H9 (cell line): ENCODE measurements around the gene RALGPS2. TPM values are rescaled to one million over a fixed set of nuclear protein-coding genes. Genes with fewer than 3 reads are reported as not detected.

Experiments
- DNase-seq: peaks from one replicate; pipeline ENCODE4 v3.0.0-alpha.2; 2017
- H2AFZ ChIP-seq: one replicate; pipeline ENCODE4 v1.6.1; 2013; ENCODE audit warnings: mild to moderate bottlenecking, low read length, control low read depth, moderate library complexity
- H2AK5ac ChIP-seq: 2 replicates; pipeline ENCODE4 v1.6.1; 2013; ENCODE audit warnings: low read length, control low read depth, mixed read lengths; ENCODE audit not compliant: insufficient read length
- H2BK120ac ChIP-seq: one replicate; pipeline ENCODE4 v1.6.1; 2013; ENCODE audit warnings: low read depth, mild to moderate bottlenecking, low read length, control low read depth, inconsistent platforms; ENCODE audit not compliant: poor library complexity, severe bottlenecking
- H2BK12ac ChIP-seq: 2 replicates; pipeline ENCODE4 v1.6.1; 2013; ENCODE audit warnings: low read length, control low read depth, mixed read lengths, low read depth; ENCODE audit not compliant: insufficient read length
- H2BK15ac ChIP-seq: 2 replicates; pipeline ENCODE4 v1.6.1; 2013; ENCODE audit warnings: low read depth, low read length, control low read depth
- H2BK20ac ChIP-seq: one replicate; pipeline ENCODE4 v1.6.1; 2013; ENCODE audit warnings: low read depth, mild to moderate bottlenecking, low read length, control low read depth, inconsistent platforms; ENCODE audit not compliant: poor library complexity, severe bottlenecking
- H2BK5ac ChIP-seq: 2 replicates; pipeline ENCODE4 v1.6.1; 2013; ENCODE audit warnings: low read length, control low read depth, mixed read lengths; ENCODE audit not compliant: insufficient read length
- H3K14ac ChIP-seq: 2 replicates; pipeline ENCODE4 v1.6.1; 2013; ENCODE audit warnings: low read length, control low read depth; ENCODE audit not compliant: insufficient read depth
- H3K18ac ChIP-seq: 2 replicates; pipeline ENCODE4 v1.6.1; 2013; ENCODE audit warnings: low read depth, mild to moderate bottlenecking, mixed read lengths, low read length, control low read depth; ENCODE audit not compliant: insufficient read length
- H3K23ac ChIP-seq: 2 replicates; pipeline ENCODE4 v1.6.1; 2013; ENCODE audit warnings: low read length, control low read depth, mixed read lengths, low read depth; ENCODE audit not compliant: insufficient read length
- H3K23me2 ChIP-seq: 2 replicates; pipeline ENCODE4 v1.6.1; 2013; ENCODE audit warnings: low read depth, mild to moderate bottlenecking, mixed read lengths, low read length, control low read depth; ENCODE audit not compliant: insufficient read length, poor library complexity, severe bottlenecking
- H3K27ac ChIP-seq: 2 replicates; pipeline ENCODE4 v1.5.1; 2013; ENCODE audit warnings: low read length, control low read depth, mixed read lengths, low read depth; ENCODE audit not compliant: insufficient read length
- H3K27me3 ChIP-seq: 2 replicates; pipeline ENCODE4 v1.6.1; 2013; ENCODE audit warnings: low read length, control low read depth, inconsistent platforms; ENCODE audit not compliant: insufficient read depth
- H3K4ac ChIP-seq: 2 replicates; pipeline ENCODE4 v1.6.1; 2013; ENCODE audit warnings: low read depth, mild to moderate bottlenecking, control low read depth, inconsistent platforms, low read length, moderate library complexity
- H3K4me1 ChIP-seq: 2 replicates; pipeline ENCODE4 v1.6.1; 2013; ENCODE audit warnings: low read length, control low read depth, inconsistent platforms; ENCODE audit not compliant: insufficient read depth
- H3K4me2 ChIP-seq: 2 replicates; pipeline ENCODE4 v1.6.1; 2013; ENCODE audit warnings: low read length, control low read depth, mixed read lengths; ENCODE audit not compliant: insufficient read length, insufficient read depth
- H3K56ac ChIP-seq: 2 replicates; pipeline ENCODE4 v1.6.1; 2013; ENCODE audit warnings: low read depth, mild to moderate bottlenecking, mixed read lengths, low read length, control low read depth; ENCODE audit not compliant: insufficient read length
- H3K79me1 ChIP-seq: 2 replicates; pipeline ENCODE4 v1.6.1; 2013; ENCODE audit warnings: low read depth, mild to moderate bottlenecking, moderate library complexity, low read length, control low read depth, inconsistent platforms; ENCODE audit not compliant: insufficient read depth, poor library complexity, severe bottlenecking
- H3K79me2 ChIP-seq: 2 replicates; pipeline ENCODE4 v1.6.1; 2013; ENCODE audit warnings: low read length, control low read depth, inconsistent platforms; ENCODE audit not compliant: insufficient read depth
- H3K9ac ChIP-seq: 2 replicates; pipeline ENCODE4 v1.6.1; 2013; ENCODE audit warnings: low read length, control low read depth, mixed read lengths; ENCODE audit not compliant: insufficient read length; ENCODE audit errors: extremely low read depth
- H3K9me3 ChIP-seq: one replicate; pipeline ENCODE4 v1.6.1; 2013; ENCODE audit warnings: low read depth, low read length, inconsistent platforms; ENCODE audit not compliant: control insufficient read depth
- H3T11ph ChIP-seq: one replicate; pipeline ENCODE4 v1.6.1; 2013; ENCODE audit warnings: mild to moderate bottlenecking, low read length, control low read depth, inconsistent platforms
- H4K20me1 ChIP-seq: one replicate; pipeline ENCODE4 v1.6.1; 2013; ENCODE audit not compliant: control insufficient read depth, insufficient read length, insufficient read depth
- H4K5ac ChIP-seq: 2 replicates; pipeline ENCODE4 v1.6.1; 2013; ENCODE audit warnings: low read depth, mild to moderate bottlenecking, mixed read lengths, low read length, control low read depth; ENCODE audit not compliant: insufficient read length
- H4K8ac ChIP-seq: replicated peaks from 2 replicates; pipeline ENCODE4 v1.6.1; 2013; ENCODE audit warnings: low read length, control low read depth, mixed read lengths, low read depth; ENCODE audit not compliant: insufficient read length
- H4K91ac ChIP-seq: 2 replicates; pipeline ENCODE4 v1.6.1; 2013; ENCODE audit warnings: low read depth, mild to moderate bottlenecking, moderate library complexity, mixed read lengths, low read length, control low read depth; ENCODE audit not compliant: insufficient read length
- H3K27ac Mint-ChIP-seq, 3 experiments: 2 replicates in 2 of 3; 3 replicates in 1 of 3; pipeline ENCODE4 v1.8.0; 2020 to 2021; ENCODE audit warnings: mixed read lengths in 3 of 3, mild to moderate bottlenecking in 1 of 3, moderate library complexity in 1 of 3
- H3K27me3 Mint-ChIP-seq: 2 replicates; pipeline ENCODE4 v1.8.0; 2021; ENCODE audit warnings: low read depth, mild to moderate bottlenecking, moderate library complexity, mixed read lengths
- H3K36me3 Mint-ChIP-seq, 3 experiments: 2 replicates in 2 of 3; 3 replicates in 1 of 3; pipeline ENCODE4 v1.8.0; 2020 to 2021; ENCODE audit warnings: low read depth in 3 of 3, mixed read lengths in 3 of 3; ENCODE audit not compliant: insufficient read depth in 1 of 3
- H3K4me1 Mint-ChIP-seq, 2 experiments: 2 replicates each; pipeline ENCODE4 v1.8.0; 2020; ENCODE audit warnings: mixed read lengths in 2 of 2
- H3K4me3 Mint-ChIP-seq, 2 experiments: 2 replicates in 1 of 2; 3 replicates in 1 of 2; pipeline ENCODE4 v1.8.0; 2020 to 2021; ENCODE audit warnings: mild to moderate bottlenecking in 2 of 2, mixed read lengths in 2 of 2, moderate library complexity in 1 of 2
- H3K9me3 Mint-ChIP-seq, 2 experiments: 2 replicates in 1 of 2; 3 replicates in 1 of 2; pipeline ENCODE4 v1.8.0; 2020; ENCODE audit warnings: mild to moderate bottlenecking in 2 of 2, mixed read lengths in 2 of 2, moderate library complexity in 1 of 2
- CTCF ChIP-seq: fragments of 200-600 bp; sonication (generic); conservative IDR thresholded peaks from 3 replicates; pipeline ENCODE4 v1.8.0; 2021; ENCODE audit warnings: antibody characterized with exemption, mild to moderate bottlenecking
- WGBS: extraction: QIAGEN DNeasy Blood & Tissue Kit; methylation state at CpG from one replicate; pipeline ENCODE4 v1.1.7; 2013; ENCODE audit warnings: missing lambda C conversion rate, low lambda C conversion rate, mixed read lengths; ENCODE audit not compliant: insufficient read length; ENCODE audit errors: extremely low coverage; 5-methylcytosine and 5-hydroxymethylcytosine counted together
- total RNA-seq: library from RNA; stranded (reverse); gene quantifications from 2 replicates; pipeline ENCODE4 v1.2.1, GENCODE V29; 2021

The RALGPS2 gene
- total RNA-seq, 1 experiment from 2014 or later = 32.6 TPM

- Histone ChIP-seq H3K56ac (no peak overlapping the region), H2AFZ (no peak overlapping the region), H2BK12ac (no peak overlapping the region), H2BK5ac (no peak overlapping the region), H3T11ph (no peak overlapping the region), H3K9ac (no peak overlapping the region), H3K79me2 (no peaks in the 10 kb centered on the region), H2AK5ac (no peak overlapping the region), H3K18ac (no peak overlapping the region), H4K20me1 (no peaks in the 10 kb centered on the region), H3K4me2 (no peak overlapping the region), H3K4me1 (no peaks in the 10 kb centered on the region), H3K23me2 (no peaks in the 10 kb centered on the region), H4K8ac (no peak overlapping the region), H3K27ac (no peak overlapping the region), H3K27me3 (no peaks in the 10 kb centered on the region), H2BK15ac (no peak overlapping the region), H3K23ac (no peak overlapping the region), H2BK120ac (no peak overlapping the region), H4K5ac (no peak overlapping the region), H3K14ac (no peak overlapping the region), H4K91ac (no peak overlapping the region), H3K4ac (no peak overlapping the region), H2BK20ac (no peak overlapping the region), H3K9me3 (no peaks in the 10 kb centered on the region), H3K79me1 (no peaks in the 10 kb centered on the region)
- Mint-ChIP-seq H3K9me3 (no peaks in the 10 kb centered on the region), H3K4me3 (no peak overlapping the region), H3K27ac (peak overlapping the region in 1 of 3 experiments; percentile 24; a peak in 1 of 7 replicates), H3K27me3 (no peaks in the 10 kb centered on the region), H3K36me3 (peaks cover 17 to 60% (median 51%) of the 10 kb centered on the region in 3 experiments; a peak in 6 of 7 replicates), H3K4me1 (no peaks in the 10 kb centered on the region)
- DNase-seq = no peak
- WGBS = no CpG with 5 or more reads among the region's 1 CpG
- TF ChIP-seq CTCF = no peak
Observed at GRCh38 chr1:178740491-178740890, 15.4 kb downstream of the RALGPS2 start.
